A549 (cell line): ENCODE data around the gene DYRK3.

Source experiments
- CBX8 ChIP-seq: fragments of 200-600 bp; sonication (generic); IDR thresholded peaks from 2 replicates; pipeline ENCODE4 v1.6.1; 2016
- CHD2 ChIP-seq: fragments of 150-350 bp; IDR thresholded peaks from 2 replicates; pipeline ENCODE4 v1.6.1; 2014; ENCODE audit warnings: low read length; ENCODE audit not compliant: partially characterized antibody
- EP300 ChIP-seq, 2 experiments: fragments of >200 bp; sonication (Bioruptor Twin); formaldehyde crosslinking; IDR thresholded peaks; 2 replicates in 1 of 2; 3 replicates in 1 of 2; pipeline ENCODE4 v1.6.1; 2016 to 2017
- HDAC2 ChIP-seq: fragments of 200-600 bp; sonication (generic); IDR thresholded peaks from 2 replicates; pipeline ENCODE4 v1.6.1; 2016
- MAX ChIP-seq: IDR thresholded peaks from 2 replicates; pipeline ENCODE4 v1.6.1; 2012
- RAD21 ChIP-seq, 2 experiments: fragments of >200 bp in 1 of 2; sonication (Bioruptor Twin) in 1 of 2; formaldehyde crosslinking in 1 of 2; IDR thresholded peaks in 1 of 2; conservative IDR thresholded peaks in 1 of 2; 2 replicates in 1 of 2; 3 replicates in 1 of 2; pipeline ENCODE4 v1.6.1; 2012 to 2018; ENCODE audit warnings: inconsistent platforms in 1 of 2
- ZC3H11A ChIP-seq: fragments of 450-650 bp; IDR thresholded peaks from 2 replicates; pipeline ENCODE4 v1.6.1; 2014; ENCODE audit warnings: antibody characterized with exemption, mild to moderate bottlenecking
- TF ChIP-seq, protein P1 (sequence below): fragments of >200 bp; sonication (Bioruptor Twin); formaldehyde crosslinking; IDR thresholded peaks from 3 replicates; pipeline ENCODE4 v1.5.1; 2016

DNA sequence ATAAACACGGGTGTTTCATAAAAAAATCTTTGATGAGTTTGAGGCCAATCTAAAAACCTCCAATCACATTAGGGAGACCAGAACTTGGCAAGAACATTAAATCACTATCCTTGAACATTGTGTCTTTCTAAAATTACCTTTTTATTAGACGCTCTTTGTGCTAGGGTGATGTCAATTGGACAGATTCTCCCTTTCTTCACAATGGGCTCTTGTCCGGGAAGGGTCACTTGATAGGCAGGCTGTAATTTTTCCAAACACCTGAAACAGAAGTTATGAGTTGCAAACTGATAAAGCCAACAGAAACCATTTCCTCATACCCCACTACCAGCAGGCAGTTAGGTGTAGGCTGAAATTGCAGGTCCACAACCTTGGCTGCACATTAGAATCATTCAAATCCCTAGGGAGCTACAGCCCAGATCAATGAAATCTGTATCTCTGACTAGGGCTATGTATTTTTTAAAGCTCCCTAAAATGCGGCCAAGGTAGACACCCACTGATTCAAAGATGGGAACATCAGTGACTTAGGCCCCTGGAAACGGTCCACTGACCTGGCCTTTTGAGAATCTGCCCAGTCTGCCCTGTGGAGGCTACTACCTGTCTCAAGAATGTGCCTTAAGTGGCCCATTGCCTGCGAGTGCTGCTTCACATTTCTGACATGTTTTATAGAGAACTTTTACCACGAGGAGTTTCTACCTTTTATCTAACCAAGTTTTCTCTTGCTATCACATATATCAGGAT, 39.6 kb upstream of the DYRK3 start:
- TF ChIP-seq ZC3H11A (no peak), CBX8 (no peak), HDAC2 (no peak), MAX (no peak), CHD2 (no peak), EP300 (IDR thresholded peaks at IDR 0.05) (no peak), RAD21 (conservative IDR thresholded peaks at IDR 0.05 in 1 of 2, IDR thresholded peaks at IDR 0.05 in 1 of 2) (no peak)
- TF ChIP-seq, protein P1, sequence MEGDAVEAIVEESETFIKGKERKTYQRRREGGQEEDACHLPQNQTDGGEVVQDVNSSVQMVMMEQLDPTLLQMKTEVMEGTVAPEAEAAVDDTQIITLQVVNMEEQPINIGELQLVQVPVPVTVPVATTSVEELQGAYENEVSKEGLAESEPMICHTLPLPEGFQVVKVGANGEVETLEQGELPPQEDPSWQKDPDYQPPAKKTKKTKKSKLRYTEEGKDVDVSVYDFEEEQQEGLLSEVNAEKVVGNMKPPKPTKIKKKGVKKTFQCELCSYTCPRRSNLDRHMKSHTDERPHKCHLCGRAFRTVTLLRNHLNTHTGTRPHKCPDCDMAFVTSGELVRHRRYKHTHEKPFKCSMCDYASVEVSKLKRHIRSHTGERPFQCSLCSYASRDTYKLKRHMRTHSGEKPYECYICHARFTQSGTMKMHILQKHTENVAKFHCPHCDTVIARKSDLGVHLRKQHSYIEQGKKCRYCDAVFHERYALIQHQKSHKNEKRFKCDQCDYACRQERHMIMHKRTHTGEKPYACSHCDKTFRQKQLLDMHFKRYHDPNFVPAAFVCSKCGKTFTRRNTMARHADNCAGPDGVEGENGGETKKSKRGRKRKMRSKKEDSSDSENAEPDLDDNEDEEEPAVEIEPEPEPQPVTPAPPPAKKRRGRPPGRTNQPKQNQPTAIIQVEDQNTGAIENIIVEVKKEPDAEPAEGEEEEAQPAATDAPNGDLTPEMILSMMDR, result no peak
